GDM1 (cell line): ENCODE results near the gene RASL12.
A peak's percentile ranks its signal among the peaks of the same experiment; 100 is the strongest.
"Not testable (repeated sequence)": the region's sequence is repeated elsewhere in the genome, so short reads cannot be mapped to it uniquely, and the experiment has no call there.

Experiments
- DNase-seq: peaks from one replicate; lab custom pipeline; 2025; lab: John Stamatoyannopoulos, UW

RASL12 gene

GRCh38 chr15:65055201-65055870 is 12.5 kb downstream of the RASL12 start:
- peak; percentile 63 for DNase-seq

GRCh38 chr15:65054333-65055200 is 13.2 kb downstream of the RASL12 start:
- peak; percentile 53 for DNase-seq

- DNase-seq = no peak
These were observed 14.8 kb downstream of the RASL12 start for GRCh38 chr15:65052956-65053355.

GRCh38 chr15:65051266-65051665 is 16.5 kb downstream of the RASL12 start:
- DNase-seq = no peak

- no peak for DNase-seq
These were observed 17.5 kb downstream of the RASL12 start for GRCh38 chr15:65050270-65050669.

- peak; percentile 79 for DNase-seq
These were observed 18.4 kb downstream of the RASL12 start for GRCh38 chr15:65049418-65049840.

GRCh38 chr15:65048241-65048640 is 19.6 kb downstream of the RASL12 start:
- no peak for DNase-seq

GRCh38 chr15:65044724-65045481 is 22.9 kb downstream of the RASL12 start, which contains the start of gene SLC51B:
SLC51B (plus strand) TSS chr15:65045387; CDS start chr15:65050005, 4,618 bp downstream.
- DNase-seq = no peak

- not testable (repeated sequence) for DNase-seq
These were observed 23.6 kb downstream of the RASL12 start for GRCh38 chr15:65044218-65044617.

- DNase-seq = no peak
These were observed 24.9 kb downstream of the RASL12 start for GRCh38 chr15:65042776-65043327.

GRCh38 chr15:65041787-65042186 is 26.0 kb downstream of the RASL12 start:
- DNase-seq = no peak

- DNase-seq = no peak
These were observed 27.3 kb downstream of the RASL12 start for GRCh38 chr15:65040461-65040860.

- DNase-seq = no peak
These were observed 29.0 kb downstream of the RASL12 start for GRCh38 chr15:65038836-65039235.

- no peak for DNase-seq
These were observed 29.4 kb downstream of the RASL12 start for GRCh38 chr15:65038428-65038827.

GRCh38 chr15:65037309-65037708 is 30.5 kb downstream of the RASL12 start:
- DNase-seq = no peak

- DNase-seq = no peak
These were observed 33.1 kb downstream of the RASL12 start for GRCh38 chr15:65034719-65035118.

- no peak for DNase-seq
These were observed 34.0 kb downstream of the RASL12 start for GRCh38 chr15:65033659-65034269.

GRCh38 chr15:65032801-65033537 is 34.8 kb downstream of the RASL12 start:
- DNase-seq = peak; percentile 20

GRCh38 chr15:65029736-65030208 is 38.0 kb downstream of the RASL12 start:
- DNase-seq = no peak

- DNase-seq = peak; percentile 78
These were observed 38.7 kb downstream of the RASL12 start, which contains the start of gene MTFMT for GRCh38 chr15:65028921-65029735. MTFMT (minus strand) TSS chr15:65029639; CDS start chr15:65029613, 26 bp downstream.
